VCaP (cell line): ENCODE results near the gene NNMT.

Experiments used
- H3K27ac ChIP-seq: fragments of 450-650 bp; 2 replicates; pipeline ENCODE4 v1.5.1; 2017
- TF ChIP-seq, protein P1 (sequence below): fragments of 450-650 bp; conservative IDR thresholded peaks from 2 replicates; pipeline ENCODE4 v1.5.1; 2017; ENCODE audit warnings: mild to moderate bottlenecking, moderate library complexity

Gene NNMT

DNA sequence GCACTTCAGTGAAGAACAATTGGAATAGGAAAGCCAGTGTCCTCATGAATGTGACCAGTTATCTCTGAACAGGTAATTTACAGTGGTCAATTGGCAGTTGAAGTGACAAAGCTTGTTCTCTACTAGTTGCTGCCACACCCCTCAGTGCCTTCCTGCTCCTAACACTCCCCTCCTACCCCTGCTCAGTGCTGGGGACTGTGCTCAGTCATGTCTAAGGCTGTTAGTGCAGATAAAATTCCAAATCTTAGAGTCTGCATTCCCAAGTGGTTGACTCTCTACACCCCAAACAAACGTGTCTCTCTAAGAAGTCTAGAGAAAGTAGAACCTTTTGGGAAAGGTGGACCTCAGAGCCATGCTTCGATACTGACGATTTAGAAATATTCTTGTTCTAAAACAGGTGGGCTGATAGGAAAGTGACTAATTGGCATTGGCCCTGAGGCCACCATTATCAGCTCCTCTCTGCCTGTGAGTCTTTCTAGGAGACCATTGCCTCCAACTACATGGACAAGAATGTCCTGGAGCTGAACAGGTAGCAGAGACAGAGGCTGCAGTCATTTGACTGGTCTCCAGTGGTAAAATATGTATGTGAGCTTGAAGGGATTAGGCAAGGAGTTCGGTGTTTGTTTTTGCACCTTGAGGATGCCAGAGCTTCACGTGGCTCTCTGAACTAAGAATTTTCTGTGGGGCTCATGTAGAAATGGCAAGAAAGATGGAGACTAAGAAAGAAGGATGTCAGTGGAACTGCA is 22.1 kb upstream of the NNMT start:
- H3K27ac ChIP-seq: no peak overlapping the region
- TF ChIP-seq, protein P1, sequence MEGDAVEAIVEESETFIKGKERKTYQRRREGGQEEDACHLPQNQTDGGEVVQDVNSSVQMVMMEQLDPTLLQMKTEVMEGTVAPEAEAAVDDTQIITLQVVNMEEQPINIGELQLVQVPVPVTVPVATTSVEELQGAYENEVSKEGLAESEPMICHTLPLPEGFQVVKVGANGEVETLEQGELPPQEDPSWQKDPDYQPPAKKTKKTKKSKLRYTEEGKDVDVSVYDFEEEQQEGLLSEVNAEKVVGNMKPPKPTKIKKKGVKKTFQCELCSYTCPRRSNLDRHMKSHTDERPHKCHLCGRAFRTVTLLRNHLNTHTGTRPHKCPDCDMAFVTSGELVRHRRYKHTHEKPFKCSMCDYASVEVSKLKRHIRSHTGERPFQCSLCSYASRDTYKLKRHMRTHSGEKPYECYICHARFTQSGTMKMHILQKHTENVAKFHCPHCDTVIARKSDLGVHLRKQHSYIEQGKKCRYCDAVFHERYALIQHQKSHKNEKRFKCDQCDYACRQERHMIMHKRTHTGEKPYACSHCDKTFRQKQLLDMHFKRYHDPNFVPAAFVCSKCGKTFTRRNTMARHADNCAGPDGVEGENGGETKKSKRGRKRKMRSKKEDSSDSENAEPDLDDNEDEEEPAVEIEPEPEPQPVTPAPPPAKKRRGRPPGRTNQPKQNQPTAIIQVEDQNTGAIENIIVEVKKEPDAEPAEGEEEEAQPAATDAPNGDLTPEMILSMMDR: no peak

GRCh38 chr11:114274637-114275036 is 21.6 kb upstream of the NNMT start:
- TF ChIP-seq, protein P1: no peak
- no peak overlapping the region for H3K27ac ChIP-seq

GRCh38 chr11:114275280-114275679 is 20.9 kb upstream of the NNMT start:
- TF ChIP-seq, protein P1: no peak
- no peak overlapping the region for H3K27ac ChIP-seq

- no peak overlapping the region for H3K27ac ChIP-seq
- TF ChIP-seq, protein P1: no peak
Measured at GRCh38 chr11:114276077-114276476, 20.1 kb upstream of the NNMT start.

- H3K27ac ChIP-seq: no peak overlapping the region
- TF ChIP-seq, protein P1: no peak
Measured at GRCh38 chr11:114277637-114278341, 18.4 kb upstream of the NNMT start.

- no peak overlapping the region for H3K27ac ChIP-seq
- TF ChIP-seq, protein P1: no peak
Measured at GRCh38 chr11:114278342-114279065, 17.7 kb upstream of the NNMT start.
